ENCODE results near the gene MEGF6.

DNA sequence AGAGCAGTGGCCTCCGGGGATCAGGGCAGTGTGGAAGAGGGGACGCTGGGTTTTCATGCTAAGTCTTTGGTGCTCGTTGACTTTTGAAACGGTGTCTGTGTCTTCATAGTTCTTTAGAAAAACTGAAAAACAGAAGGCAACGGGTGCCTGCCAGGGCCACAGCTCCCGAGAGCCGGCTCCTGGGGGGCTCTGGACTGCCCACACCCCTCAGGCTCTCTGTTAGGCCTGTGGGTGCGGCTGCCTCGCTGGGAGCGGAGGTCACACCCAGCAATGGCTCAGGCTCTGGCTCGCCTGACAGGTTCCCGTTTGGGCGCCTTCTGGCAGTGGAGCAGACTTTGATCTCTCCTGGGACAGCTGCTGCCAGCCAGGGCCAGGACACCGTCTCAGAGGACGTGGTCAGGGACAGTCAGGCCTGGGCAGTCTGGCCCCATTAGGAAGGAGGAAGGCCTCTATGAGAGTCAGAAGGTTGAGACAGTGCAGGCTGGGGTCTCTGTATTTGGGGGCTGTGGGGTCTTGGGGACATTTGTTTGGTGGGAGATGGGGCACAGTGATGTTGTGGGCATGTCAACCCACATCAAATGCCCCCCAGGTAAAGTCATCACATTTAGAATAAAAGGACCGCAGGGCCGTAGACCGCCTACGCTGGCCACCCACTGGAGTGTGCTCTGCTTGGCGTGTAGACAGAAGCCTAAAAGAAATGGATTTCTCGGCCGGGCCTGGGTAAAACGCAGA lies 151.2 kb downstream of the MEGF6 start:
- TF ChIP-seq CTCF (IDR thresholded peaks at IDR 0.05; ENCODE audit: low read depth, low read length, poor library complexity, severe bottlenecking) = no peak
- no peak for TF ChIP-seq EZH2phosphoT487 (IDR thresholded peaks at IDR 0.05; ENCODE audit: borderline replicate concordance, low read length)
